CD4-positive, alpha-beta T cell (primary cell): ENCODE results near the gene TMEM62. TPM values are rescaled to one million over a fixed set of nuclear protein-coding genes. Genes with fewer than 3 reads are reported as not detected.
"Not testable (repeated sequence)": the region's sequence is repeated elsewhere in the genome, so short reads cannot be mapped to it uniquely, and the experiment has no call there.

Experiments used
- ATAC-seq: fragments of 200-7000 bp; cut with Tn5 transposase; one replicate; pipeline ENCODE4 v1.10.0; 2022; ENCODE audit warnings: mild to moderate bottlenecking; ENCODE audit not compliant: poor library complexity
- CTCF ChIA-PET: fragments of 350-600 bp; sonication (Branson Sonifier 250); formaldehyde crosslinking; loops from one replicate; lab custom pipeline; 2021; ENCODE audit warnings: antibody characterized with exemption, inconsistent platforms; lab: Charles Lee
- POLR2A ChIA-PET: fragments of 350-600 bp; sonication (Branson Sonifier 250); formaldehyde crosslinking; loops from one replicate; lab custom pipeline; 2021; ENCODE audit warnings: antibody characterized with exemption, inconsistent platforms; lab: Charles Lee
- DNase-seq, 14 experiments: peaks; one replicate each; pipeline ENCODE4 v3.0.0-alpha.2; 2013 to 2020; ENCODE audit warnings: mixed read lengths in 2 of 14
- H3K27ac ChIP-seq, 2 donors: one replicate each; pipeline versions ENCODE4 v1.5.1 to v1.7.0; 2013; ENCODE audit warnings: low read length in 2 of 2, low read depth in 1 of 2, mild to moderate bottlenecking in 1 of 2
- H3K27me3 ChIP-seq, 2 experiments: 1 replicate in 1 of 2; 2 replicates in 1 of 2; pipeline versions ENCODE4 v1.6.1 to v1.7.0; 2013; ENCODE audit warnings: low read length in 2 of 2, control low read depth in 1 of 2, mild to moderate bottlenecking in 1 of 2, moderate library complexity in 1 of 2; ENCODE audit not compliant: insufficient read depth in 2 of 2, control insufficient read depth in 1 of 2
- H3K36me3 ChIP-seq: one replicate; pipeline ENCODE4 v1.6.1; 2013; ENCODE audit warnings: low read length, control low read depth; ENCODE audit not compliant: insufficient read depth
- H3K4me1 ChIP-seq: one replicate; pipeline ENCODE4 v1.6.1; 2013; ENCODE audit warnings: low read length, control low read depth; ENCODE audit not compliant: insufficient read depth
- H3K4me3 ChIP-seq: one replicate; pipeline ENCODE4 v1.5.1; 2013; ENCODE audit warnings: mild to moderate bottlenecking, low read length, moderate library complexity
- H3K9me3 ChIP-seq, 2 experiments: 1 replicate in 1 of 2; 2 replicates in 1 of 2; pipeline versions ENCODE4 v1.6.1 to v1.7.0; 2013; ENCODE audit warnings: low read length in 2 of 2, mild to moderate bottlenecking in 2 of 2, control low read depth in 1 of 2, moderate library complexity in 1 of 2; ENCODE audit not compliant: control insufficient read depth in 1 of 2, insufficient read depth in 1 of 2
- H3K27ac Mint-ChIP-seq: one replicate; pipeline ENCODE4 v1.8.0; 2020; ENCODE audit warnings: mixed read lengths
- H3K27me3 Mint-ChIP-seq: one replicate; pipeline ENCODE4 v1.8.0; 2021; ENCODE audit warnings: mixed read lengths
- H3K36me3 Mint-ChIP-seq: one replicate; pipeline ENCODE4 v1.8.0; 2021; ENCODE audit warnings: low read depth, mixed read lengths
- H3K4me1 Mint-ChIP-seq: one replicate; pipeline ENCODE4 v1.8.0; 2021; ENCODE audit warnings: low read depth, mixed read lengths
- H3K4me3 Mint-ChIP-seq: one replicate; pipeline ENCODE4 v1.8.0; 2020; ENCODE audit warnings: mild to moderate bottlenecking, mixed read lengths
- H3K9me3 Mint-ChIP-seq: one replicate; pipeline ENCODE4 v1.8.0; 2020; ENCODE audit warnings: mixed read lengths
- intact Hi-C, 2 experiments: fragments of 100-400 bp; cut with DNase I in 1 of 2; cut with micrococcal nuclease in 1 of 2; formaldehyde crosslinking; loops; one replicate each; pipeline versions ENCODE4 v1.15.1 to v1.9.0; 2023 to 2025; cut with DNase I, micrococcal nuclease
- total RNA-seq, 174 experiments: library from RNA in 2 of 174; stranded (reverse) in 2 of 174; gene quantifications; one replicate each; pipeline ENCODE4 v1.2.3 and lab custom pipeline; 2021 to 2026
- TF ChIP-seq, protein P1 (sequence below): fragments of 200-600 bp; IDR thresholded peaks from one replicate; pipeline ENCODE4 v1.8.0; 2022; ENCODE audit warnings: antibody characterized with exemption, mild to moderate bottlenecking

Gene TMEM62
- total RNA-seq, 2 experiments from 2014 or later: 17.5 to 22.5 TPM

DNA sequence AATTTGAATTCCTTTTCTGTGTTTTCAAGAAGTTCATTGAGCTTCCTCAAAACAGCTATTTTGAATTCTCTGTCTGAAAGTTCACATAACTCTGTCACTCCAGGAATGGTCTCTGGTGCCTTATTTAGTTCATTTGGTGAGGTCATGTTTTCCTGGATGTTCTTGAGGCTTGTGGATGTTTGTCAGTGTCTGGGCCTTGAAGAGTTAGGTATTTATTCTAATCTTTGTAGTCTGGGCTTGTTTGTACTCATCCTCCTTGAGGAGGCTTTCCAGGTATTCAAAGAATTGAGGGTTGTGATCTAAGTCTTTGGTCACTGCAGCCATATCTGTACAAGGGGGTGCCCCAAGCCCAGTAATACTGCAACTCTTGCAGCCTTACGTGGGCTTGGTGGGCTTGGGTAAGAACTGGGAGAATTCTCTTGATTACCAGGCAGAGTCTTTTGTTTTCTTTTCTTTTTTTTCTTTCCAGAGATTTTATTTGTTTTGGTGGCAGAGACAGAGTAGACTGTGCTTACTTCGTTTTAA, 32.5 kb downstream of the TMEM62 start:
- H3K27ac ChIP-seq: no peak overlapping the region
- H3K27me3 ChIP-seq: no peaks in the 10 kb centered on the region
- no peak for ATAC-seq
- Mint-ChIP-seq H3K27me3 (no peaks in the 10 kb centered on the region), H3K4me3 (no peak overlapping the region), H3K9me3 (peaks cover 3% of the 10 kb centered on the region), H3K36me3 (peaks cover 54% of the 10 kb centered on the region), H3K4me1 (no peaks in the 10 kb centered on the region), H3K27ac (no peak overlapping the region)
- ChIA-PET POLR2A (no interaction called here), CTCF (no interaction called here)
- no peaks in the 10 kb centered on the region for H3K4me1 ChIP-seq
- DNase-seq: no peak
- intact Hi-C loops: no loop called here
- peaks cover 0 to under 1% of the 10 kb centered on the region in 2 experiments for H3K9me3 ChIP-seq
- TF ChIP-seq, protein P1, sequence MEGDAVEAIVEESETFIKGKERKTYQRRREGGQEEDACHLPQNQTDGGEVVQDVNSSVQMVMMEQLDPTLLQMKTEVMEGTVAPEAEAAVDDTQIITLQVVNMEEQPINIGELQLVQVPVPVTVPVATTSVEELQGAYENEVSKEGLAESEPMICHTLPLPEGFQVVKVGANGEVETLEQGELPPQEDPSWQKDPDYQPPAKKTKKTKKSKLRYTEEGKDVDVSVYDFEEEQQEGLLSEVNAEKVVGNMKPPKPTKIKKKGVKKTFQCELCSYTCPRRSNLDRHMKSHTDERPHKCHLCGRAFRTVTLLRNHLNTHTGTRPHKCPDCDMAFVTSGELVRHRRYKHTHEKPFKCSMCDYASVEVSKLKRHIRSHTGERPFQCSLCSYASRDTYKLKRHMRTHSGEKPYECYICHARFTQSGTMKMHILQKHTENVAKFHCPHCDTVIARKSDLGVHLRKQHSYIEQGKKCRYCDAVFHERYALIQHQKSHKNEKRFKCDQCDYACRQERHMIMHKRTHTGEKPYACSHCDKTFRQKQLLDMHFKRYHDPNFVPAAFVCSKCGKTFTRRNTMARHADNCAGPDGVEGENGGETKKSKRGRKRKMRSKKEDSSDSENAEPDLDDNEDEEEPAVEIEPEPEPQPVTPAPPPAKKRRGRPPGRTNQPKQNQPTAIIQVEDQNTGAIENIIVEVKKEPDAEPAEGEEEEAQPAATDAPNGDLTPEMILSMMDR: no peak
- H3K4me3 ChIP-seq: no peak overlapping the region
- H3K36me3 ChIP-seq: peaks cover 35% of the 10 kb centered on the region

DNA sequence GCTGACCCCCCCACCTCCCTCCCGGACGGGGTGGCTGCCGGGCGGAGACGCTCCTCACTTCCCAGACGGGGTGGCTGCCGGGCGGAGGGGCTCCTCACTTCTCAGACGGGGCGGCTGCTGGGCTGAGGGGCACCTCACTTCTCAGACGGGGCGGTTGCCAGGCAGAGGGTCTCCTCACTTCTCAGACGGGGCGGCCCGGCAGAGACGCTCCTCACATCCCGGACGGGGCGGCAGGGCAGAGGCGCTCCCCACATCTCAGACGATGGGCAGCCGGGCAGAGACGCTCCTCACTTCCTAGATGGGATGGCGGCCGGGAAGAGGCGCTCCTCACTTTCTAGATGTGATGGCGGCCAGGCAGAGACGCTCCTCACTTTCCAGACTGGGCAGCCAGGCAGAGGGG, 33.9 kb downstream of the TMEM62 start:
- H3K9me3 ChIP-seq, DNase-seq, H3K4me3 Mint-ChIP-seq, POLR2A ChIA-PET, H3K27me3 Mint-ChIP-seq, H3K9me3 Mint-ChIP-seq, H3K27me3 ChIP-seq, H3K4me1 Mint-ChIP-seq, H3K4me3 ChIP-seq, H3K27ac Mint-ChIP-seq, CTCF ChIA-PET, intact Hi-C loops, H3K27ac ChIP-seq, ATAC-seq, H3K4me1 ChIP-seq: not testable (repeated sequence)
- H3K36me3 Mint-ChIP-seq: peaks cover 56% of the 10 kb centered on the region
- H3K36me3 ChIP-seq: peaks cover 31% of the 10 kb centered on the region

DNA sequence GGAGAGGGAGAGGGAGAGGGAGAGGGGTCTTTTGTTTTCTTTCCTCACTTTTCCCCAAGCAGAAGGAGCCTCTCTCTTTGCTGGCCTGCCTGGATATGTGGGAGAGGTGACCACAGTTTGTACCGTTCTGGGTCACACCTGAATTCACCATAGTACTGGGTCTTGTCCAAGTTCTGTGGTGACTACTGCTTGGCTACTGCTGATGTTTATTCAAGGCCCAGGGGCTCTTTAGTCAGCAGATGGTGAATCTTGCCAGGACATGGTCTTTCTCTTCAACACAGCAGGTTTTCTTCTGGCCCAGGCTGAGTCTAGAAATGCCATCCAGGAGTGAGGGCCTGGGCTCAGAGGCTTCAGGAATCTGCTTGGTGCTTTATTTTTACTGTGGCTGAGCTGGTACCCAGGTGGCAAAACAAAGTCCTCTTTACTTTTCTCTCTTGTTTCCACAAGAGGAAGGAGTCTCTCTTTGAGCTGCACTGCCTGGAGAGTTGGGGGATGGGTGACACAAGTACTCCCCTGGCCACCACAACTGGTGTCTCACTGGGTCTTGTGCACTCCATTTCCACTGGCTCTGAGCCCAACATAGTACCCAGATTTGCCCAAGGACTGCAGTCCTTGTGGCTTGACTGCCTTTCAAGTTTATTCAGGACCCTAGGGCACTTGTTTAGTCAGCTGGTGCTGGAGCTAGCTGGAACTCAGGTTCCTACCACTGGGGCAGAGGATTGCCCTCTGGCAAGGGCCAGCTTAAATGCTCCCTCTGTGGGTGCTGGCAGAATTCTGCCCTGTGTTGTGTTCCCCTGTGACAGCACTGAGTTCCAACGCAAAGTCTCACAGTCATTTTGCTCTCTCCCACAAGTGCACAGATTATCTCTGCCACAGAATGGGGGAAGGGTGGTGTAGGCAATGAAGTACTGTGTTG, 35.1 kb downstream of the TMEM62 start:
- no peak for DNase-seq
- TF ChIP-seq, protein P1: no peak
- H3K4me1 ChIP-seq: no peaks in the 10 kb centered on the region
- Mint-ChIP-seq H3K27ac (no peak overlapping the region), H3K27me3 (no peaks in the 10 kb centered on the region), H3K4me1 (no peaks in the 10 kb centered on the region), H3K4me3 (no peak overlapping the region), H3K36me3 (peaks cover 68% of the 10 kb centered on the region), H3K9me3 (peaks cover 3% of the 10 kb centered on the region)
- ChIA-PET POLR2A (no interaction called here), CTCF (no interaction called here)
- peaks cover 31% of the 10 kb centered on the region for H3K36me3 ChIP-seq
- ATAC-seq: no peak
- H3K27ac ChIP-seq: no peak overlapping the region
- intact Hi-C loops: no loop called here
- H3K9me3 ChIP-seq: peaks cover 0 to 8% of the 10 kb centered on the region in 2 experiments
- H3K4me3 ChIP-seq: no peak overlapping the region
- no peaks in the 10 kb centered on the region for H3K27me3 ChIP-seq
